H9 (cell line): ENCODE measurements around the gene CFAP157. TPM values are rescaled to one million over a fixed set of nuclear protein-coding genes. Genes with fewer than 3 reads are reported as not detected.

ENCODE experiments used
- DNase-seq: peaks from one replicate; pipeline ENCODE4 v3.0.0-alpha.2; 2017
- H2AFZ ChIP-seq: one replicate; pipeline ENCODE4 v1.6.1; 2013; ENCODE audit warnings: mild to moderate bottlenecking, low read length, control low read depth, moderate library complexity
- H2AK5ac ChIP-seq: 2 replicates; pipeline ENCODE4 v1.6.1; 2013; ENCODE audit warnings: low read length, control low read depth, mixed read lengths; ENCODE audit not compliant: insufficient read length
- H2BK120ac ChIP-seq: one replicate; pipeline ENCODE4 v1.6.1; 2013; ENCODE audit warnings: low read depth, mild to moderate bottlenecking, low read length, control low read depth, inconsistent platforms; ENCODE audit not compliant: poor library complexity, severe bottlenecking
- H2BK12ac ChIP-seq: 2 replicates; pipeline ENCODE4 v1.6.1; 2013; ENCODE audit warnings: low read length, control low read depth, mixed read lengths, low read depth; ENCODE audit not compliant: insufficient read length
- H2BK15ac ChIP-seq: 2 replicates; pipeline ENCODE4 v1.6.1; 2013; ENCODE audit warnings: low read depth, low read length, control low read depth
- H2BK20ac ChIP-seq: one replicate; pipeline ENCODE4 v1.6.1; 2013; ENCODE audit warnings: low read depth, mild to moderate bottlenecking, low read length, control low read depth, inconsistent platforms; ENCODE audit not compliant: poor library complexity, severe bottlenecking
- H2BK5ac ChIP-seq: 2 replicates; pipeline ENCODE4 v1.6.1; 2013; ENCODE audit warnings: low read length, control low read depth, mixed read lengths; ENCODE audit not compliant: insufficient read length
- H3K14ac ChIP-seq: 2 replicates; pipeline ENCODE4 v1.6.1; 2013; ENCODE audit warnings: low read length, control low read depth; ENCODE audit not compliant: insufficient read depth
- H3K18ac ChIP-seq: 2 replicates; pipeline ENCODE4 v1.6.1; 2013; ENCODE audit warnings: low read depth, mild to moderate bottlenecking, mixed read lengths, low read length, control low read depth; ENCODE audit not compliant: insufficient read length
- H3K23ac ChIP-seq: 2 replicates; pipeline ENCODE4 v1.6.1; 2013; ENCODE audit warnings: low read length, control low read depth, mixed read lengths, low read depth; ENCODE audit not compliant: insufficient read length
- H3K23me2 ChIP-seq: 2 replicates; pipeline ENCODE4 v1.6.1; 2013; ENCODE audit warnings: low read depth, mild to moderate bottlenecking, mixed read lengths, low read length, control low read depth; ENCODE audit not compliant: insufficient read length, poor library complexity, severe bottlenecking
- H3K27ac ChIP-seq: 2 replicates; pipeline ENCODE4 v1.5.1; 2013; ENCODE audit warnings: low read length, control low read depth, mixed read lengths, low read depth; ENCODE audit not compliant: insufficient read length
- H3K27me3 ChIP-seq: 2 replicates; pipeline ENCODE4 v1.6.1; 2013; ENCODE audit warnings: low read length, control low read depth, inconsistent platforms; ENCODE audit not compliant: insufficient read depth
- H3K4ac ChIP-seq: 2 replicates; pipeline ENCODE4 v1.6.1; 2013; ENCODE audit warnings: low read depth, mild to moderate bottlenecking, control low read depth, inconsistent platforms, low read length, moderate library complexity
- H3K4me1 ChIP-seq: 2 replicates; pipeline ENCODE4 v1.6.1; 2013; ENCODE audit warnings: low read length, control low read depth, inconsistent platforms; ENCODE audit not compliant: insufficient read depth
- H3K4me2 ChIP-seq: 2 replicates; pipeline ENCODE4 v1.6.1; 2013; ENCODE audit warnings: low read length, control low read depth, mixed read lengths; ENCODE audit not compliant: insufficient read length, insufficient read depth
- H3K56ac ChIP-seq: 2 replicates; pipeline ENCODE4 v1.6.1; 2013; ENCODE audit warnings: low read depth, mild to moderate bottlenecking, mixed read lengths, low read length, control low read depth; ENCODE audit not compliant: insufficient read length
- H3K79me1 ChIP-seq: 2 replicates; pipeline ENCODE4 v1.6.1; 2013; ENCODE audit warnings: low read depth, mild to moderate bottlenecking, moderate library complexity, low read length, control low read depth, inconsistent platforms; ENCODE audit not compliant: insufficient read depth, poor library complexity, severe bottlenecking
- H3K79me2 ChIP-seq: 2 replicates; pipeline ENCODE4 v1.6.1; 2013; ENCODE audit warnings: low read length, control low read depth, inconsistent platforms; ENCODE audit not compliant: insufficient read depth
- H3K9ac ChIP-seq: 2 replicates; pipeline ENCODE4 v1.6.1; 2013; ENCODE audit warnings: low read length, control low read depth, mixed read lengths; ENCODE audit not compliant: insufficient read length; ENCODE audit errors: extremely low read depth
- H3K9me3 ChIP-seq: one replicate; pipeline ENCODE4 v1.6.1; 2013; ENCODE audit warnings: low read depth, low read length, inconsistent platforms; ENCODE audit not compliant: control insufficient read depth
- H3T11ph ChIP-seq: one replicate; pipeline ENCODE4 v1.6.1; 2013; ENCODE audit warnings: mild to moderate bottlenecking, low read length, control low read depth, inconsistent platforms
- H4K20me1 ChIP-seq: one replicate; pipeline ENCODE4 v1.6.1; 2013; ENCODE audit not compliant: control insufficient read depth, insufficient read length, insufficient read depth
- H4K5ac ChIP-seq: 2 replicates; pipeline ENCODE4 v1.6.1; 2013; ENCODE audit warnings: low read depth, mild to moderate bottlenecking, mixed read lengths, low read length, control low read depth; ENCODE audit not compliant: insufficient read length
- H4K8ac ChIP-seq: replicated peaks from 2 replicates; pipeline ENCODE4 v1.6.1; 2013; ENCODE audit warnings: low read length, control low read depth, mixed read lengths, low read depth; ENCODE audit not compliant: insufficient read length
- H4K91ac ChIP-seq: 2 replicates; pipeline ENCODE4 v1.6.1; 2013; ENCODE audit warnings: low read depth, mild to moderate bottlenecking, moderate library complexity, mixed read lengths, low read length, control low read depth; ENCODE audit not compliant: insufficient read length
- H3K27ac Mint-ChIP-seq, 3 experiments: 2 replicates in 2 of 3; 3 replicates in 1 of 3; pipeline ENCODE4 v1.8.0; 2020 to 2021; ENCODE audit warnings: mixed read lengths in 3 of 3, mild to moderate bottlenecking in 1 of 3, moderate library complexity in 1 of 3
- H3K27me3 Mint-ChIP-seq: 2 replicates; pipeline ENCODE4 v1.8.0; 2021; ENCODE audit warnings: low read depth, mild to moderate bottlenecking, moderate library complexity, mixed read lengths
- H3K36me3 Mint-ChIP-seq, 3 experiments: 2 replicates in 2 of 3; 3 replicates in 1 of 3; pipeline ENCODE4 v1.8.0; 2020 to 2021; ENCODE audit warnings: low read depth in 3 of 3, mixed read lengths in 3 of 3; ENCODE audit not compliant: insufficient read depth in 1 of 3
- H3K4me1 Mint-ChIP-seq, 2 experiments: 2 replicates each; pipeline ENCODE4 v1.8.0; 2020; ENCODE audit warnings: mixed read lengths in 2 of 2
- H3K4me3 Mint-ChIP-seq, 2 experiments: 2 replicates in 1 of 2; 3 replicates in 1 of 2; pipeline ENCODE4 v1.8.0; 2020 to 2021; ENCODE audit warnings: mild to moderate bottlenecking in 2 of 2, mixed read lengths in 2 of 2, moderate library complexity in 1 of 2
- H3K9me3 Mint-ChIP-seq, 2 experiments: 2 replicates in 1 of 2; 3 replicates in 1 of 2; pipeline ENCODE4 v1.8.0; 2020; ENCODE audit warnings: mild to moderate bottlenecking in 2 of 2, mixed read lengths in 2 of 2, moderate library complexity in 1 of 2
- WGBS: extraction: QIAGEN DNeasy Blood & Tissue Kit; methylation state at CpG from one replicate; pipeline ENCODE4 v1.1.7; 2013; ENCODE audit warnings: missing lambda C conversion rate, low lambda C conversion rate, mixed read lengths; ENCODE audit not compliant: insufficient read length; ENCODE audit errors: extremely low coverage; 5-methylcytosine and 5-hydroxymethylcytosine counted together
- total RNA-seq: library from RNA; stranded (reverse); gene quantifications from 2 replicates; pipeline ENCODE4 v1.2.1, GENCODE V29; 2021
- TF ChIP-seq, protein P1 (sequence below): fragments of 200-600 bp; sonication (generic); conservative IDR thresholded peaks from 3 replicates; pipeline ENCODE4 v1.8.0; 2021; ENCODE audit warnings: antibody characterized with exemption, mild to moderate bottlenecking

CFAP157 gene
- total RNA-seq, 1 experiment from 2014 or later: 0.22 TPM

DNA sequence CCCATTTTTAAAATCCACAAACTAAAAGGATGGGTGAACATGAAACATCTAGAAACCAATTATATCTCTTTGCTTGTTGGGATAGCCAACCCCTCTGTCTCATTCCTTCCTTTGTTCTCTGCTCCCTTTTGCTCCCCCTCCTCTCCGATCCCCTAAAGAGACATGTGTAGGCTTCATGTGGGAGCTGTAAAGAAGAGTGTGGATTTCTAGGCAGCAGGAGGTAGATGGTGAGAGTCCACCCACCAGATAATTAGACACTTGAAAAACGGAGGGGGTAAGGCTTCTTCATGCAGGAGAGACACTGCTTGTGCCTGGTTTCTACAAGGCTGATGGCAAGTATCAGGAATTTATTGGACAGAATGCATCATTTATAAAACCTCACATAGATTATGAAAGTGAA is 27.3 kb upstream of the CFAP157 start:
- TF ChIP-seq, protein P1, sequence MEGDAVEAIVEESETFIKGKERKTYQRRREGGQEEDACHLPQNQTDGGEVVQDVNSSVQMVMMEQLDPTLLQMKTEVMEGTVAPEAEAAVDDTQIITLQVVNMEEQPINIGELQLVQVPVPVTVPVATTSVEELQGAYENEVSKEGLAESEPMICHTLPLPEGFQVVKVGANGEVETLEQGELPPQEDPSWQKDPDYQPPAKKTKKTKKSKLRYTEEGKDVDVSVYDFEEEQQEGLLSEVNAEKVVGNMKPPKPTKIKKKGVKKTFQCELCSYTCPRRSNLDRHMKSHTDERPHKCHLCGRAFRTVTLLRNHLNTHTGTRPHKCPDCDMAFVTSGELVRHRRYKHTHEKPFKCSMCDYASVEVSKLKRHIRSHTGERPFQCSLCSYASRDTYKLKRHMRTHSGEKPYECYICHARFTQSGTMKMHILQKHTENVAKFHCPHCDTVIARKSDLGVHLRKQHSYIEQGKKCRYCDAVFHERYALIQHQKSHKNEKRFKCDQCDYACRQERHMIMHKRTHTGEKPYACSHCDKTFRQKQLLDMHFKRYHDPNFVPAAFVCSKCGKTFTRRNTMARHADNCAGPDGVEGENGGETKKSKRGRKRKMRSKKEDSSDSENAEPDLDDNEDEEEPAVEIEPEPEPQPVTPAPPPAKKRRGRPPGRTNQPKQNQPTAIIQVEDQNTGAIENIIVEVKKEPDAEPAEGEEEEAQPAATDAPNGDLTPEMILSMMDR: no peak
- DNase-seq: no peak
- Histone ChIP-seq H2BK120ac (no peak overlapping the region), H3K4me1 (no peaks in the 10 kb centered on the region), H3K4me2 (no peak overlapping the region), H3K18ac (no peak overlapping the region), H3K9ac (no peak overlapping the region), H3K4ac (no peak overlapping the region), H2AFZ (no peak overlapping the region), H2BK20ac (no peak overlapping the region), H4K20me1 (no peaks in the 10 kb centered on the region), H2BK15ac (no peak overlapping the region), H3K23ac (no peak overlapping the region), H4K8ac (no peak overlapping the region), H3K56ac (no peak overlapping the region), H3K79me1 (no peaks in the 10 kb centered on the region), H3T11ph (no peak overlapping the region), H3K14ac (no peak overlapping the region), H4K5ac (no peak overlapping the region), H3K23me2 (no peaks in the 10 kb centered on the region), H3K79me2 (no peaks in the 10 kb centered on the region), H4K91ac (no peak overlapping the region), H3K27ac (no peak overlapping the region), H3K27me3 (no peaks in the 10 kb centered on the region), H2BK12ac (no peak overlapping the region), H3K9me3 (no peaks in the 10 kb centered on the region), H2AK5ac (no peak overlapping the region), H2BK5ac (no peak overlapping the region)
- no peak overlapping the region for H3K27ac Mint-ChIP-seq
- H3K4me3 Mint-ChIP-seq: no peak overlapping the region
- H3K27me3 Mint-ChIP-seq: no peaks in the 10 kb centered on the region
- H3K36me3 Mint-ChIP-seq: peaks cover 23 to 55% (median 26%) of the 10 kb centered on the region in 3 experiments; a peak in 6 of 7 replicates
- WGBS: no CpG with 5 or more reads among the region's 2 CpGs
- no peaks in the 10 kb centered on the region for H3K4me1 Mint-ChIP-seq
- H3K9me3 Mint-ChIP-seq: no peaks in the 10 kb centered on the region
